ENCODE data around the gene OTOG.

GRCh38 chr11:17522655-17523054, 24.4 kb upstream of the OTOG start:
- no peak for TF ChIP-seq CTCF (IDR thresholded peaks at IDR 0.05; ENCODE audit: low read depth, low read length, poor library complexity, severe bottlenecking)
- no peak for TF ChIP-seq EZH2phosphoT487 (IDR thresholded peaks at IDR 0.05; ENCODE audit: borderline replicate concordance, low read length)

Data from DOHH2 (cell line).